Omental fat pad (tissue), 4 donors: ENCODE data around the gene SYNGR4. TPM values are rescaled to one million over a fixed set of nuclear protein-coding genes. Genes with fewer than 3 reads are reported as not detected.

ENCODE experiments used
- ATAC-seq: fragments of 150-250 bp; one replicate; pipeline ENCODE4 v1.9.1; 2016; ENCODE audit warnings: mild to moderate bottlenecking, moderate library complexity; ENCODE audit not compliant: low FRiP score
- DNase-seq: peaks from one replicate; pipeline ENCODE4 v3.0.0-alpha.2; 2019; ENCODE audit warnings: low spot score
- total RNA-seq, 4 donors: library from RNA; depleted of rRNA; stranded (reverse); fragments of >200 nt; gene quantifications; one replicate each; pipeline ENCODE4 v1.1.0, GENCODE V29; 2016
- TF ChIP-seq, protein P1 (sequence below), 3 donors: fragments of 450-650 bp; IDR thresholded peaks; one replicate each; pipeline ENCODE4 v1.5.1; 2016 to 2017; ENCODE audit warnings: antibody characterized with exemption in 3 of 3, mild to moderate bottlenecking in 3 of 3, moderate library complexity in 2 of 3

SYNGR4 gene
- total RNA-seq, 4 donors from 2014 or later = not detected

DNA sequence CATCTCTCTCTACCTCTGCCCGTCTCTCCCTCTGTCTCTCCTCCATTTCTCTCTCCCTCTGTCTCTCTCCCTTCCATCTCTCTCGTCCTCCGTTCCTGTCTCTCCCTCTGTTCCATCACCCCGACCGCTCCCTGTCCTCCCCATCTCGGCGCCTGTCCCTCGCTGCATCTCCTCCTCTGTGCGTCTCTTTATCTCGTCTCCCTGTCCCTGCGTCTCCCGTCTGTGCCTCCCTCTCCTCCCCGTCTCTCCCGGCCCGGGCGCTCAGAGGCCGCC lies 33.9 kb downstream of the SYNGR4 start:
- TF ChIP-seq, protein P1, sequence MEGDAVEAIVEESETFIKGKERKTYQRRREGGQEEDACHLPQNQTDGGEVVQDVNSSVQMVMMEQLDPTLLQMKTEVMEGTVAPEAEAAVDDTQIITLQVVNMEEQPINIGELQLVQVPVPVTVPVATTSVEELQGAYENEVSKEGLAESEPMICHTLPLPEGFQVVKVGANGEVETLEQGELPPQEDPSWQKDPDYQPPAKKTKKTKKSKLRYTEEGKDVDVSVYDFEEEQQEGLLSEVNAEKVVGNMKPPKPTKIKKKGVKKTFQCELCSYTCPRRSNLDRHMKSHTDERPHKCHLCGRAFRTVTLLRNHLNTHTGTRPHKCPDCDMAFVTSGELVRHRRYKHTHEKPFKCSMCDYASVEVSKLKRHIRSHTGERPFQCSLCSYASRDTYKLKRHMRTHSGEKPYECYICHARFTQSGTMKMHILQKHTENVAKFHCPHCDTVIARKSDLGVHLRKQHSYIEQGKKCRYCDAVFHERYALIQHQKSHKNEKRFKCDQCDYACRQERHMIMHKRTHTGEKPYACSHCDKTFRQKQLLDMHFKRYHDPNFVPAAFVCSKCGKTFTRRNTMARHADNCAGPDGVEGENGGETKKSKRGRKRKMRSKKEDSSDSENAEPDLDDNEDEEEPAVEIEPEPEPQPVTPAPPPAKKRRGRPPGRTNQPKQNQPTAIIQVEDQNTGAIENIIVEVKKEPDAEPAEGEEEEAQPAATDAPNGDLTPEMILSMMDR (IDR thresholded peaks at IDR 0.05) = no peak
- ATAC-seq = no peak
- DNase-seq = no peak

DNA sequence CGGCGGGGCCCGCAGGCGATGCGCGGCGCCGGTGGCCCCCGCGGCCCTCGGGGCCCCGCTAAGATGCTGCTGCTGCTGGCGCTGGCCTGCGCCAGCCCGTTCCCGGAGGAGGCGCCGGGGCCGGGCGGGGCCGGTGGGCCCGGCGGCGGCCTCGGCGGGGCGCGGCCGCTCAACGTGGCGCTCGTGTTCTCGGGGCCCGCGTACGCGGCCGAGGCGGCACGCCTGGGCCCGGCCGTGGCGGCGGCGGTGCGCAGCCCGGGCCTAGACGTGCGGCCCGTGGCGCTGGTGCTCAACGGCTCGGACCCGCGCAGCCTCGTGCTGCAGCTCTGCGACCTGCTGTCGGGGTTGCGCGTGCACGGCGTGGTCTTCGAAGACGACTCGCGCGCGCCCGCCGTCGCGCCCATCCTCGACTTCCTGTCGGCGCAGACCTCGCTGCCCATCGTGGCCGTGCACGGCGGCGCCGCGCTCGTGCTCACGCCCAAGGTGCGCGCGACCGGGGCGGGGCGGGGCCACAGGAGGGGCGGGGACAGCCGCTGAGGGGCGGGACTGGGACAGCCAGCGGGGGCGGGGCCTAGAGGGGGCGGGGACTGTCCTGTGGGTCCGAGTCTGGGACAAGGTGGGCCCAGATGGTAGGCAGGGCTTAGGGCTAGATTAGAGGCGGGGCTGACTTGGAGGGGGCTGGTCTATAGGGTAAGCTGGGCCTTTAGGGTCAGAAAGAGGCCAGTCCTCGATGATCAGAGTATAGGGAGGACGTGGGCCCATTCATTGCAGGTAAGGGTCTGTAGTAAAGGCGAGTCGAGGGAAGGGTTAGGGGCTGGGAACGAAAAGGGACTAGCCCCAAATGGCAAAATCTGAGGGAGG lies 34.4 kb downstream of the SYNGR4 start:
- TF ChIP-seq, protein P1 (IDR thresholded peaks at IDR 0.05) = no peak

DNA sequence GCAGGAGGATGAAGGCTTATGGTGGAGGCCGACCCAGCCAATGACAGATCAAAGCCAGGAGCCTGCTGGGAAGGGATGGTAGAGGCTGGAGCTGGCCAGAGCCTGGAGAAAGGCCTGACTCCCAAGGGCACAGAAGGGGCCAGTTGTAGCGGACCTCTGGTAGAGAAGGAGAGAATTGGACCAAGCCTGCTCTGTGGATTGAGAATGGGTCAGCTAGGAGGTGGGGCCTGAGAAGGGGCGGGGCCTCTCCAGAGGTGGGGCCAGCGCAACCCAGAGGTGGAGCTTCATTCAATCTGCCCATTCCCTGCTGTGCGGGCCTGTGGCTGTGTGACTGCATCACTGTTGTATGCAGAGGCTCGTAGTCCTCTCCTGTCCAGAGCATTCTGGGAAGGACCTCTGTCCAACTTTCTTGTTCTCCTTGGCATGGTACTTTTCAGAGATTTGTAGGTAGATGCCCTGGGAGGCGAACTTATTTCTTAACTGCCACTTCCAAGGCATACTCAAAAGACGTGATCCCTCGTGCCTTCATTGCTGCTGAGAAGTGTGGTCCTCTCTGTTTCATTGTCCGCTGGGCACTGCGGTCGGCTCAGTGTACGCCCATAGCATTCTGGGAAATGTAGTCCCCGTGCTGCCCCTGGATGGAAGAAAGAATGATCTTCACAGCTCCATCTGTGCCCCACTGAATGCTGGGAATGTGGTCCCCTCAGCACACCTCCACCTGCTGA lies 36.0 kb downstream of the SYNGR4 start:
- TF ChIP-seq, protein P1 (IDR thresholded peaks at IDR 0.05) = no peak
- ATAC-seq (peak; percentile 38), DNase-seq (no peak)

More for the DNA sequence above, 34.4 kb downstream of the SYNGR4 start:
- DNase-seq (no peak), ATAC-seq (no peak)

DNA sequence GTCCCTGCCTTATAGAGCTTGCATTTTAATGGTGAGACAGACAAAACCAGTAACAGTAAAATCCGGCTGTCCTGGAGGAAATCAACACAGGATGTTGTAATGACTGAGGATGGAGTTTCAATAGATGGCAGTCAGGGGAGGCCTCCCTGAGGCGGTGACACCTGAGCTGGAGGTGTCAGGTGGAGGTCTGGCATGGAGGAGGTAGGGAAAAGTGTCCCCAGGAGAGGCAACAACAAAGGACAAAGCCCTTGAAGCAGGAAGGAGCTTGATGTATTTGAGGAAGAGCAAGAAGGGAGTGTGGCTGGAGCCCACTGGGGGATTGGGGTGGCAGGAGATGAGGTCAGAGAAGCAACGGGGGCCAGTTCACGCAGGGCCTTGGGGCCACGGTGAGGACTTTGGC lies 37.1 kb downstream of the SYNGR4 start:
- DNase-seq (no peak), ATAC-seq (no peak)
- TF ChIP-seq, protein P1 (IDR thresholded peaks at IDR 0.05) = no peak

- TF ChIP-seq, protein P1 (IDR thresholded peaks at IDR 0.05) = no peak
- ATAC-seq = no peak
- DNase-seq = no peak
These were observed 39.4 kb downstream of the SYNGR4 start for GRCh38 chr19:48403606-48404005.

GRCh38 chr19:48405010-48405659 lies 41.0 kb downstream of the SYNGR4 start:
- TF ChIP-seq, protein P1 (IDR thresholded peaks at IDR 0.05) = no peak
- ATAC-seq = no peak
- DNase-seq = no peak
